Suprapubic skin (tissue), 4 donors: ENCODE data around the gene CNOT4. TPM values are rescaled to one million over a fixed set of nuclear protein-coding genes. Genes with fewer than 3 reads are reported as not detected.

Experiments
- DNase-seq, 2 donors: peaks; one replicate each; pipeline ENCODE4 v3.0.0-alpha.2; 2019; ENCODE audit warnings: low spot score in 2 of 2
- H3K27ac ChIP-seq: fragments of 200-600 bp; sonication (generic); one replicate; pipeline ENCODE4 v1.5.1; 2019
- H3K27me3 ChIP-seq: fragments of 200-600 bp; sonication (generic); one replicate; pipeline ENCODE4 v1.5.1; 2019
- H3K36me3 ChIP-seq: fragments of 200-600 bp; sonication (generic); one replicate; pipeline ENCODE4 v1.5.1; 2019
- H3K4me1 ChIP-seq: fragments of 200-600 bp; sonication (generic); one replicate; pipeline ENCODE4 v1.5.1; 2019
- H3K4me3 ChIP-seq: fragments of 200-600 bp; sonication (generic); one replicate; pipeline ENCODE4 v1.5.1; 2019; ENCODE audit warnings: mild to moderate bottlenecking
- H3K9me3 ChIP-seq: fragments of 200-600 bp; sonication (generic); one replicate; pipeline ENCODE4 v1.5.1; 2019
- CTCF ChIP-seq, 2 donors: fragments of 200-600 bp in 1 of 2; fragments of 450-650 bp in 1 of 2; sonication (generic) in 1 of 2; IDR thresholded peaks; one replicate each; pipeline ENCODE4 v1.5.1; 2016 to 2019; ENCODE audit warnings: antibody characterized with exemption in 2 of 2, mild to moderate bottlenecking in 1 of 2, moderate library complexity in 1 of 2
- EP300 ChIP-seq: sonication (generic); formaldehyde crosslinking; IDR thresholded peaks from one replicate; pipeline ENCODE4 v1.6.1; 2017; ENCODE audit warnings: antibody characterized with exemption
- POLR2A ChIP-seq, 2 donors: fragments of 450-650 bp; IDR thresholded peaks; one replicate each; pipeline ENCODE4 v1.6.1; 2017; ENCODE audit warnings: antibody characterized with exemption in 2 of 2, mild to moderate bottlenecking in 2 of 2, moderate library complexity in 2 of 2
- POLR2AphosphoS5 ChIP-seq, 3 donors: sonication (generic); formaldehyde crosslinking; IDR thresholded peaks; one replicate each; pipeline ENCODE4 v1.6.1; 2017; ENCODE audit warnings: antibody characterized with exemption in 3 of 3
- WGBS: methylation state at CpG from one replicate; pipeline ENCODE4 v1.1.5; 2018; 5-methylcytosine and 5-hydroxymethylcytosine counted together
- total RNA-seq, 4 donors: library from RNA; depleted of rRNA; stranded (reverse); fragments of >200 nt; gene quantifications; one replicate each; pipeline ENCODE4 v1.1.0, GENCODE V29; 2016

Gene CNOT4
- total RNA-seq, 4 donors from 2014 or later = 17.2 to 32.3 (median 22.6) TPM

- Histone ChIP-seq H3K27me3 (no peaks in the 10 kb centered on the region), H3K27ac (no peak overlapping the region), H3K4me1 (no peaks in the 10 kb centered on the region), H3K9me3 (no peaks in the 10 kb centered on the region), H3K4me3 (no peak overlapping the region), H3K36me3 (peaks cover under 1% of the 10 kb centered on the region)
- no peak for DNase-seq
- TF ChIP-seq EP300 (no peak), POLR2AphosphoS5 (IDR thresholded peaks at IDR 0.05) (no peak), CTCF (IDR thresholded peaks at IDR 0.05) (no peak), POLR2A (IDR thresholded peaks at IDR 0.05) (no peak)
- 69% methylated on average over 3 of the region's 3 CpGs for WGBS
These were observed 121.3 kb downstream of the CNOT4 start for GRCh38 chr7:135388616-135389015.

- Histone ChIP-seq H3K4me1 (no peaks in the 10 kb centered on the region), H3K27ac (no peak overlapping the region), H3K36me3 (no peaks in the 10 kb centered on the region), H3K27me3 (no peaks in the 10 kb centered on the region), H3K9me3 (no peaks in the 10 kb centered on the region), H3K4me3 (no peak overlapping the region)
- no peak for TF ChIP-seq EP300
- no peak for TF ChIP-seq POLR2AphosphoS5 (IDR thresholded peaks at IDR 0.05)
- TF ChIP-seq POLR2A (IDR thresholded peaks at IDR 0.05) = no peak
- no peak for TF ChIP-seq CTCF (IDR thresholded peaks at IDR 0.05)
- WGBS = 75% methylated on average over 2 of the region's 2 CpGs
- no peak for DNase-seq
These were observed 123.1 kb downstream of the CNOT4 start for GRCh38 chr7:135386776-135387175.

GRCh38 chr7:135386181-135386580 lies 123.7 kb downstream of the CNOT4 start:
- DNase-seq = no peak
- no peak overlapping the region for H3K4me3 ChIP-seq
- H3K36me3 ChIP-seq = no peaks in the 10 kb centered on the region
- TF ChIP-seq POLR2A (IDR thresholded peaks at IDR 0.05) (no peak), POLR2AphosphoS5 (IDR thresholded peaks at IDR 0.05) (no peak), EP300 (no peak), CTCF (IDR thresholded peaks at IDR 0.05) (no peak)
- no peaks in the 10 kb centered on the region for H3K4me1 ChIP-seq
- H3K9me3 ChIP-seq = no peaks in the 10 kb centered on the region
- H3K27me3 ChIP-seq = no peaks in the 10 kb centered on the region
- no peak overlapping the region for H3K27ac ChIP-seq

- no peak for DNase-seq
- TF ChIP-seq CTCF (IDR thresholded peaks at IDR 0.05) (no peak), EP300 (no peak), POLR2A (IDR thresholded peaks at IDR 0.05) (no peak), POLR2AphosphoS5 (IDR thresholded peaks at IDR 0.05) (no peak)
- Histone ChIP-seq H3K27me3 (no peaks in the 10 kb centered on the region), H3K9me3 (no peaks in the 10 kb centered on the region), H3K27ac (no peak overlapping the region), H3K4me3 (no peak overlapping the region), H3K4me1 (no peaks in the 10 kb centered on the region), H3K36me3 (no peaks in the 10 kb centered on the region)
- WGBS = 48% methylated on average over 3 of the region's 3 CpGs
These were observed 124.7 kb downstream of the CNOT4 start for GRCh38 chr7:135385209-135385608.

GRCh38 chr7:135383525-135384175 lies 126.3 kb downstream of the CNOT4 start:
- WGBS = 74% methylated on average over 2 of the region's 2 CpGs
- Histone ChIP-seq H3K9me3 (no peaks in the 10 kb centered on the region), H3K27ac (no peak overlapping the region), H3K4me1 (no peaks in the 10 kb centered on the region), H3K27me3 (no peaks in the 10 kb centered on the region), H3K4me3 (no peak overlapping the region), H3K36me3 (no peaks in the 10 kb centered on the region)
- TF ChIP-seq CTCF (IDR thresholded peaks at IDR 0.05) (no peak), POLR2AphosphoS5 (IDR thresholded peaks at IDR 0.05) (no peak), EP300 (no peak), POLR2A (IDR thresholded peaks at IDR 0.05) (no peak)
- DNase-seq = no peak
